Forelimb muscle (tissue), 1 donor: Measurements from ENCODE around the gene GALNT9. TPM values are rescaled to one million over a fixed set of nuclear protein-coding genes. Genes with fewer than 3 reads are reported as not detected.
"Not testable (repeated sequence)": the region's sequence is repeated elsewhere in the genome, so short reads cannot be mapped to it uniquely, and the experiment has no call there.

Experiments
- DNase-seq: peaks from one replicate; pipeline ENCODE4 v3.0.0-alpha.2; 2013; ENCODE audit warnings: low read depth
- polyA plus RNA-seq: library from polyadenylated mRNA; unstranded; fragments of 120-200 nt; gene quantifications from one replicate; pipeline ENCODE4 v1.2.1, GENCODE V29; 2013; ENCODE audit not compliant: insufficient read length

The GALNT9 gene
- 1.7 TPM for polyA plus RNA-seq

GRCh38 chr12:132329036-132329719, at the start of gene GALNT9:
Gene GALNT9 (minus strand): TSS chr12:132329589. CDS start chr12:132329203, 386 bp downstream.
- DNase-seq, result no peak

- not testable (repeated sequence) for DNase-seq
Observed at GRCh38 chr12:132379057-132379456, 49.7 kb upstream of the GALNT9 start.

GRCh38 chr12:132377147-132377546, 47.8 kb upstream of the GALNT9 start:
- no peak for DNase-seq

- DNase-seq, result no peak
Observed at GRCh38 chr12:132376464-132376830, 47.1 kb upstream of the GALNT9 start.

- no peak for DNase-seq
Observed at GRCh38 chr12:132375747-132376463, 46.5 kb upstream of the GALNT9 start.

GRCh38 chr12:132374612-132375445, 45.4 kb upstream of the GALNT9 start:
- DNase-seq, result no peak

GRCh38 chr12:132373901-132374611, 44.7 kb upstream of the GALNT9 start:
- DNase-seq, result no peak

GRCh38 chr12:132367852-132368251, 38.5 kb upstream of the GALNT9 start:
- no peak for DNase-seq

GRCh38 chr12:132367071-132367851, 37.9 kb upstream of the GALNT9 start:
- no peak for DNase-seq

- DNase-seq, result no peak
Observed at GRCh38 chr12:132366341-132366861, 37.0 kb upstream of the GALNT9 start.

- no peak for DNase-seq
Observed at GRCh38 chr12:132365226-132365625, 35.8 kb upstream of the GALNT9 start.

GRCh38 chr12:132364348-132364902, 35.0 kb upstream of the GALNT9 start:
- DNase-seq, result no peak

- DNase-seq, result no peak
Observed at GRCh38 chr12:132363661-132364347, 34.4 kb upstream of the GALNT9 start.

GRCh38 chr12:132362996-132363660, 33.7 kb upstream of the GALNT9 start:
- no peak for DNase-seq

GRCh38 chr12:132360906-132361777, 31.8 kb upstream of the GALNT9 start:
- DNase-seq, result no peak

- no peak for DNase-seq
Observed at GRCh38 chr12:132360410-132360809, 31.0 kb upstream of the GALNT9 start.

GRCh38 chr12:132359971-132360370, 30.6 kb upstream of the GALNT9 start:
- no peak for DNase-seq

- DNase-seq, result no peak
Observed at GRCh38 chr12:132359551-132359950, 30.2 kb upstream of the GALNT9 start.
